T-helper 9 cell (primary cell): ENCODE results near the gene CCNO.

ENCODE experiments used
- DNase-seq: peaks from one replicate; pipeline ENCODE4 v3.0.0-alpha.2; 2020
- total RNA-seq, 2 donors: gene quantifications; one replicate each; lab custom pipeline; 2026; lab: John Stamatoyannopoulos, UW

Gene CCNO, protein sequence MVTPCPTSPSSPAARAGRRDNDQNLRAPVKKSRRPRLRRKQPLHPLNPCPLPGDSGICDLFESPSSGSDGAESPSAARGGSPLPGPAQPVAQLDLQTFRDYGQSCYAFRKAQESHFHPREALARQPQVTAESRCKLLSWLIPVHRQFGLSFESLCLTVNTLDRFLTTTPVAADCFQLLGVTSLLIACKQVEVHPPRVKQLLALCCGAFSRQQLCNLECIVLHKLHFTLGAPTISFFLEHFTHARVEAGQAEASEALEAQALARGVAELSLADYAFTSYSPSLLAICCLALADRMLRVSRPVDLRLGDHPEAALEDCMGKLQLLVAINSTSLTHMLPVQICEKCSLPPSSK
- 0 to 0.14 reads per million in 2 donors for total RNA-seq

DNA sequence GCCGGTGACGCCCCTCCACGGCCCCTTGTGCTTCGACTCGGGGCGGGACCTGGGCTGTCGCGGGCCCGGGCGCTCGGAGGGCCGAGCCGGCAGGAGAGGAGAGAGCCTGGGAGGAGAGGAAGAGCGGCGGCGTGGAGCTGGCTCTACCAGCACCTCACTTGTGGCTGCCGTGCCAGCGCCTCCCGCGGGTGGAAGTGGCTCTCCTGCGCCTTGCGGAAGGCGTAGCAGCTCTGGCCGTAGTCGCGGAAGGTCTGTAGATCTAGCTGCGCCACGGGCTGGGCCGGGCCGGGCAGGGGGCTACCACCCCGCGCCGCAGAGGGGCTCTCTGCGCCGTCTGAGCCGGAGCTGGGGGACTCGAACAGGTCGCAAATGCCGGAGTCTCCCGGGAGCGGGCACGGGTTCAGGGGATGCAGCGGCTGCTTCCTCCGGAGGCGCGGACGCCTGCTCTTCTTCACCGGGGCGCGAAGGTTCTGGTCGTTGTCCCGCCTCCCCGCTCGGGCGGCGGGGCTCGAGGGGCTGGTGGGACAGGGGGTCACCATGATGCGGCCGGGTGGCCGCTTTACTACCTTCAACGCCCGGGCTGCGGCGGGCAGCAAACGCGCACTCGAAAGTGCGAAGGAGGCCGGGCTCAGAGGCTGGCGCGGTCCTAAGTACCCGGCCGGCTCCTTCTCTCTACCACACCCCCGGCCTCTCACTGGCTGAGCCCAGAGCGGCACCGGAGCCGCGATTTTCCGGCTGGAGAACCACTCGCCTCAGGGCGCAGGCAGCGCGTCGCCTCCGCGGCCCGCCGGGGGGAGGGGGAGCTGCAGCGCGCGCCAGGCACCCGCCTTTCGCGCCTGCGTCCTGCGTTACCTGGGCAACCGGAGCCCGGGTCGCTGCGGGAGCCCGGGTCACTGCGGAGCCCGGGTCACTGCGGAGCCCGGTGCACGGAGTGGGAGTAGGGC is at the start of gene CCNO:
TSS of gene CCNO (minus strand) at position 624 of the 944 bp plus-strand sequence. CDS start at position 539, 85 bp downstream.
- DNase-seq = peak; percentile 47

DNA sequence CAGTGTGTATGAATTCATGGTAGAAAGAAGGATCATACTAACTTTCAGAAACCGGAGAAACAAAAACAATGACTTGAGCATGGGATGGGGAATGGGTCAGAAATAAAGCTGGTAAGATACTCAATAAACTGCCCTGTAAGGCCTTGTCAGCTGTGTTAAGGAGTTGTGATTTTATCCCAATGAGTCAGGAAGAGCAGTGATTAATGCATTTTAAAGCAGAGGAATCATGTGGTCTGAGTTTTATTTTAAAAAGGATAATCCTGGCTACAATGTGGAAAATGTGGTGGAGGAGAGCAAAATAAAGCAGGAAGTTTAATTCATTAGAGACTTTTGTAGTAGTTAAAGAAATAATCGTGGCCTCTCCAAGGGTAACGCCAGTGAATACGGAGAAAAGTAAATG is 45.4 kb upstream of the CCNO start:
- DNase-seq = no peak

DNA sequence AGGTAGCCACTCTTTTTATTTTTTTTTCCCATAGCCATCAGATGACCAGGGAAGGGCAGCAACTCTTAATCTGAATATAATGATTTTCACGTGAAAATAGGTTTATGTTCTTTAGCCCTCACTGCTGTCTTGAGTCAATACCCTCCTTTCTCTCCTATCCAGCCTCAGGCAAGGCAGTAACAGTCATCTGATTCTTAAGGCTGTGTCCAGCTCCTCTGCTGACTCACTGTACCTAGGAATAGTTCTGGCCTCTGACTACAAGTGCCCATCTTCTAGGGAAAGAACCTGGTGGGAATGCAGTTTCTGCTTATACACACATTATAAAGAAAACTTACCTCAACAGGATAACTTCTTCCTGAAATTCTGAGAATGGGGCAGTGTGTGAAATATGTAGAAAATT is 43.4 kb upstream of the CCNO start:
- no peak for DNase-seq

DNA sequence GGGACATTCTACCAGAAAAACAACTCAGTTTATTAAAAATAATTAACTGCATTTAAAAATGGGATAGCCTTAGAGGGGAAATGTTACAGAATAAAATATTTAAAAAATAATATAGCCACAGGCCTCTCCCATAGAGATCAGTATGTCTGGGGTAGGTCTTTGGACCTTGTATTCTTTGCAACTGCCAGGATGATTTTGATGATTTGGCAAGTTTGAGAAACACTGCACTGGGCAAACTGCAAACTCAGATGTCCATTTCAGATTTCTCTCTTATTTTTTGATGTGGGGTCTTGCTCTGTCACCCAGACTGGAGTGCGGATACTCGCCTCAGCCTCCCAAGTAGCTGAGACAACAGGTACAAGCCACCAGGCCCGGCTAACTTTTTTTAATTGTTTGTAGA is 24.9 kb upstream of the CCNO start:
- DNase-seq = no peak

DNA sequence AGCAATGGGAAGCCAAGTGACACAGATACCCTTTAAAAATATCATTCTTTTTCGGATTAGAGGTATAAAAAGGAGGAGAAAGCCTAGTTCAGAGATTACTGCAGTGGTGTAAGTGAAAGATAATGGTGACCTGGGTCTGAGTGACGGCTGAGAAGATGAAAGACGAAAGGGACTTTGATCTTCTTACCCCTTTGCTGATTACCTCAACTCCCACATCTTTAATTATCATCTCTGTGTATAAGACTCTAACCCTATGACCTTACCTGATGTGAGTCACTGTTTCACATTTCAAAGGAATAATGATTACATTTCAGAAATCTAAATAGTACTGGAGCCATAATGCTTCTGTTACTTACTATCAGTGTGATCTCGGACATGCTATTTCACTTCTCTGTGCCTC is 21.4 kb upstream of the CCNO start:
- no peak for DNase-seq

DNA sequence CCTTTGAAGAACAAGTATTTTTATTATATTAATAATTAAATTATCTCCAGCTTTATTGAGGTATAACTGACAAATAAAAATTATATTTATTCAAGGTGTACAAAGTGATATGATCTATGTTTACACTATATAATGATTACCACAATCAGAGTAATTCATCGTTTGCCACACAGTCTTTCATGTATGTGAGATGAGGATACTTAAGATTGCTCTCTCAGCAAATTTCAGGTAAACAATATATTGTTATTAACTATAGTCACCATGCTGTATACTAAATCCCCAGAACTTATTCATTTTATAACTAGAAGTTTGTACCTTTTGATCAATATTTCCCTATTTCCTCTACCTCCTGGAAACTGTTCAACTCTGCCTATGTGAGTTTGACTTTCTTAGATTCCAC is 16.7 kb upstream of the CCNO start:
- no peak for DNase-seq

DNA sequence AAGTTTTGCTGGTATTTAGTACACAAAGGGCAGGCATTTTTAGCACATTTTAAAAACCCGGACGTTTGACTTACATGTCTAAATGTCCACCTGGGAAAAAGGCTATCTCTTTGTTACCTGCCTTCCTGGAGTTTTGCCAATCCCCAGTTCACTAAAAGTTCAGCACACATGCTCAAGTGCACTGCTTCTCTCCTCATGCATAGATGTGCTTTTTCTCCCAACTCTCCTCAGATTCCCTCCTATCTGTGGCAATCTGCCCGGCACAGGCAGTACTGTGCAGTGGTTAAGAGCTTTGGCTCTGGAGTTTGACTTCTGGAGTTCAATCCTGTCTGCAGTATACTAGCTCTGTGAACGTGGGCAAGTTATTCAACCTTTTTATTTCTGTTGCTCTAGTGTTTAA is 8.3 kb upstream of the CCNO start:
- no peak for DNase-seq

DNA sequence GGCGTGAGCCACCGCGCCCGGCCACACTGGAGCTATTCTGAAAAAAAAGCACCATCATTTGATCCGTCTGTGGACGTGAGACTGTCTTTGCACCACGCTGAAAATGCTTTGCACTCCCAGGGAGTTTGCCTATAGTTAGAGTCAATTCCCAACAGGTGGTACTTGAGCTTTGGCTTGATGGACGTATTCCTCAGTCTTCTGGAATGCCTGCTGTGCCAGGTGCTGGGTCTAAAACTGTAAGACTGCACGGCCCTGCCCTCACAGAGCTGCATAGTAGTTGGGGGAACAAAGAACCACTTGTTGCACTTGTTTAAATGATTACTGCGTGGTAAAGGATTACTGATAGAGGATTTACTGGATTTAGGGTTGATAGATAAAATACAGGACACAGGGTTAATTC is 3.4 kb upstream of the CCNO start:
- no peak for DNase-seq

DNA sequence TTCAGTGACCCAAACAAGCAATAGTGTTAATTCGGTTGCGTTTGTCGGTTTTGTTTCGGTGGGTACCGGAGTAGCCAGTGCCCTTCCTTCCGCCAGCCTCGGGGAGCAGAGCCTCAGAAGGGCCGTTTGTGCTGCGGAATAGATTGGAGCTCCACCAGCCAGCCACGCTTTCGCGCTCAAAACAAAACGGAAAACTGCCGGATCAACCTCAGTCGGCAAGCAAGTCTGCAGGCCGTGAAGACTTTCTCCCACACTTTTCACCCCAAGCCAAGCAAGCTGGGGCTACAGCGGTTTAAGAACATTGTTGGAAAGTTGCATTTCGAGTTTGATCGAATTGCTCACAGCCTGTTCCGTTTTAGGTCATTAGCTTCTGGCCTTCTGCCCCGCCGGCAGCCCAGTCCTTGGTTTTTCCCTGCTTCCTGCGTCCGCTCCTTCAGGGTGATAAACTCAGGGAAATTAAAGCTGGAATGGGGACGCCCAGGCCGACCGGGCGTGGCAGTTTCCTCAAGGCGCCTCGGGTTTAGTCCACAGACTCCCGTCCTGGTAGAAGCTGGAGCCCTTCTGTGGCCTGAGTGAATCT is 803 bp upstream of the CCNO start:
- no peak for DNase-seq

DNA sequence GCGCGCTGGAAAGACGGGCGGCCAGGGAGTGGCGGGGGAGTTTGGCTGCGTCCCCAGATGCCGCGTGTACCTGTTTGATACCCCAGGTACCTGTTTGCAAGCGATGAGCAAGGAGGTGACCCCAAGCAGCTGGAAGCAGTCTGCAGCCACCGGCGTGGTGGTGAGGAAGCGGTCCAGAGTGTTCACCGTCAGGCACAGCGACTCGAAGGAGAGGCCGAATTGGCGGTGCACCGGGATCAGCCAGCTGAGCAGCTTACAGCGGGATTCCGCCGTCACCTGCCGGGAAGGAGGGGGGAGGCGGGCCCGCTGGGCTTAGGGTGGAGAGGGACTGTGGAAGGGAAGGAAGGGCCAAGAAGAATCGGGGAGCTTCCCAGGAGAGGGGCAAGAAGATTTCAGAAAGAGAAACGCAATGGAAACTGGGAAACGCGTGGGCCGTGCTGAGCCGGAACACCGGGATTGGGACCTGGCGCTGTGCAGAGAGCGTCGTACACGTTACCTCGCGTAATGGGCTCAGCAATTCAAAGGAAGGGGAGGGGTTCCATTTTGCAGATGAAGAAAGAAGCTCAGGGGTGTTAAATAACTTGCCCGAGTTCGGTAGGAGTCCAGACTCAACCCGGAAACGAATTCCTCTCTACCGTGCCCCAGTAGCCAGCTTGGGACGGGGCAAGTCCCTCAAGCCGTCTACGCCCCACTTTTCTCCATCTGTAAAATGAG is 980 bp downstream of the CCNO start:
- no peak for DNase-seq

DNA sequence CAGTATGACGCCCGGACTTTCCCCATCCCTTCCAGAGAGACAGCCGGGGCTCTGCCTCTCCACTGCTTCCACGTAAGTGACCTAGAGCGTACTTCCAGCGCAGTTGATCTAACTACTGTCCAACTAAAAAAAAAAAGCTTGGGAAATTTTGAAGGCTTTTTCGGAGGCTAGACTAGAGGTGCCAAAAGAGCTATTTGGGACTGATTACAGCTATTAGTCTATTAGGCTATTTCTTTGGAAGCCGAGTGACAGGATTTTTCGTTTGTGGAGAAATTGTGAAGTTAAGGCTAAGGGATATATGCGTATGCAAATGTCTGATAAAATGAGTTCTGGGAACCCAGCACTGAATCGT is 1.5 kb downstream of the CCNO start:
- no peak for DNase-seq

DNA sequence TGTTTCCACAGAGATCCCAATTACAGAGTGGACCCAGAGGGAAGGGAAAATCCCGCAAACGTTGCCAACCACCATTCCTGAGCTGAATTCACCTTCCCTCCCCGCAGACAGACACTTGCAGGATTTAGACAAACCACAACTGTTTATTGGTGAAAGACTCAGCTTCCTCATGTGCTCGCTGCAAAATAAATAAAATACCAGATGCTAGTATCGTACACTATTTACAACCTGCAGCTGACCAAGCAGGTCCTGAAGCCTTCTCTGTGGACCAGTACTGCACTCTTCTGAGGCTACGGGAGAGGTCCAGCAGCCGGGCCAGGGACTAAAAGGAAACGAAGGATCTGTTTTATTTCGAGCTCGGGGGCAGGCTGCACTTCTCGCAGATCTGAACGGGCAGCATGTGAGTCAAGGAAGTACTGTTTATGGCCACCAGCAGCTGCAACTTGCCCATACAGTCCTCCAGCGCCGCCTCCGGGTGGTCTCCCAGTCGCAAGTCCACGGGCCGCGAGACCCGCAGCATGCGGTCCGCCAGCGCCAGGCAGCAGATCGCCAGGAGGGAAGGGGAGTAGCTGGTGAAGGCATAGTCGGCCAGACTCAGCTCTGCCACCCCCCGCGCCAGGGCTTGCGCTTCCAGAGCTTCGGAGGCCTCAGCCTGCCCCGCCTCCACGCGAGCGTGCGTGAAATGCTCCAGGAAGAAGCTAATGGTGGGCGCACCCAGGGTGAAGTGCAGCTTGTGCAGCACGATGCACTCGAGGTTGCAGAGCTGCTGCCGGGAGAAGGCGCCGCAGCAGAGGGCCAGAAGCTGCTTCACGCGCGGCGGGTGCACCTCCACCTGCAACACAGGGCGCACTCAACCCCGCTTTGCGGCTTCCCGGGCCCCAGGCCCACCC is 2.1 kb downstream of the CCNO start:
- no peak for DNase-seq

DNA sequence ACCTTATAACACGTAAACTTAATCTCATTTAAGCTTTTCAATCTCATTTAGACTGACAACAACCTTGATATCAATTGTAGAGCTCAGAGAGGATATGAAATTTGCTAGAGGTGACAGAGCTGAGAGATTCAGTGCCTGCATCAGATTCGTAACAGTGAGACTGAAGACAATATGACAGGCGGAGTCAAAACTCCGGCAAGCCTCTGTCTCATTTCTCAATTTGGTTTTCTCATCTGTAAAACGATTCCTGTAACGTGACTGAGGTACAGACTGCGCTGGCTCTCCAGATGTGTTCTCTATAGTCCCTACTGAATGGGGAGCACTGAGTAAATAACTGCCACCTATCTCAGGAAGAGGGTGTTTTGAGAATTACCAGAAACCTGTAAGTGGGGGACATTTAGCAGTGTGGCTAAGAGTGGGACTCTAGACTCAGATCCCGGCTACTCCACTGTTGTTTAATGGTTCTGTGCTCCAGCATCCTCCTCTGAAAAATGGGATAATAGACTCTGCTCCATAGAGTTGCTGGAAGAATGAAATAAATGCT is 3.2 kb downstream of the CCNO start:
- DNase-seq = no peak

DNA sequence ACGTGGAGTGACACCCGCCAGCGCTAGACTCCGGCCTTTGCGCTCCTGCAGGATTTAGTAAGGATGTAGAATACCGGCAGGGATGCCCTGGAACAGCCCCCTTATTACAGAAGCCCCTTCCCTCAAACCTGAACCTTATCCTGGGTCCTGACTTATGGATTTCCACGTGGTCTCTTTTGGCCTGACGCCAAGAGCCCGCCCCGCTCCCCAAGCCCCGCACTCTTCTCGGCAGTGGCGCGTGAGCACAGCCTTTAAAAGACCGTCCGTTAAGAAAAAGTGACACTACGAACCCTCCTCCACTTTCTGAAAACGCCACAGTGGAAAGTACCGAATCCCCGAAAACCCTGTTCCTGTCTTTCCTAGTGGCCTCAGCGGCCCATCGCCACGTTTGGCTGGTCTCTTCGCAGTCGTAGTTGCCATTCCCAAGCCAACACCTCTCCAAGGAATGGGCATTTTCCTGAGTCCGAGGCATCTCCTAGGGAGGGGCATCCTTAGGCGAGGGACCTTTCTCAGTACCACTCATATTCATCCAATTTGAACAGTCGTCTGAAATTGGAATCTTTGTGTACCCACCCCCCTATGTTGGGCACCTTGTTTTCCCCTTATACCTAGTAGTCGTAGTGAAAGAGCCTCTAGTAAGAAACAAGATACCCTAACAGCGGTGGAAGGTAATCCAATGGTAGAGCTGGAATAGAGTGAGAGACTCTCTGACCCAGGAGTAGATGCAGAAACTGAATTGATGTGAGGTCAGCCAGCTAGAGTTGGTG is 5.6 kb downstream of the CCNO start:
- DNase-seq = no peak

DNA sequence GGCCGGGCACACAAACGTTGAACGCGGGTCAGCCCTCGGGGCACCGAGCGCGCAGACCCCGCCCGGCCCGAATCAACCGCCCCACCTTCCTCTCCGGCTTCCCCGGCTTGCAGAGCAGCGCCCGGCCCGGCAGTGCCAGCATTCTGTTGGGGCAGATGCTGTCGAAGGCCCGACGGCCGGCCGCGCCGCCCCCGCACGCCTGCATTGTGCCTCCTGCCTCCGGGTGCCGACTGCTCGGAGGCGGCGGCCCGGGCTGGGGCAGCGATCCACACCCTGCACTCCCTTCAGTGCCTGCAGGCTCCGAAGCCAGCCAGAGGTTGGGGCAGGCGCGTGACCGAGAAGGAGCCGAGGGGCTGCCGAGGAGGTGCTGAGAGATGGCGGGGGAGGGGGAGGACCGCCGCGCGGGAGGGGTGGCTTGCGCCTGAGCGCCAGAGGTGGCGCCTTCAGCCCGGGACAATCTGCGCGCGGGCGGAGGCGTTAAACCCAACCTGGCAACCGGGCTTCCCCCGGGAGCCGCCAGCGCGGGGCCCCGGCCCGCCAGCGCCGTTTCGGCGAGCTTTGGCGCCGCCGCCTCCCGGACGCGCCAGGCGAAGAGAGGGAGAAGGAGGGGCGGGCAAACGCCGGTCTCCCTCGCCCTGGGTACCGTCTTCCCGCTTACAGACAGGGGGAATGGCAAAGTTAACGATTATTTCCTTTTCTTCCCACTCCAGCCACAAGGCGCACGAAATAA is 6.3 kb downstream of the CCNO start, which contains the start of gene MCIDAS:
TSS of gene MCIDAS (minus strand) at position 382 of the 730 bp plus-strand sequence. CDS start at position 205, 177 bp downstream.
- DNase-seq = peak; percentile 25

DNA sequence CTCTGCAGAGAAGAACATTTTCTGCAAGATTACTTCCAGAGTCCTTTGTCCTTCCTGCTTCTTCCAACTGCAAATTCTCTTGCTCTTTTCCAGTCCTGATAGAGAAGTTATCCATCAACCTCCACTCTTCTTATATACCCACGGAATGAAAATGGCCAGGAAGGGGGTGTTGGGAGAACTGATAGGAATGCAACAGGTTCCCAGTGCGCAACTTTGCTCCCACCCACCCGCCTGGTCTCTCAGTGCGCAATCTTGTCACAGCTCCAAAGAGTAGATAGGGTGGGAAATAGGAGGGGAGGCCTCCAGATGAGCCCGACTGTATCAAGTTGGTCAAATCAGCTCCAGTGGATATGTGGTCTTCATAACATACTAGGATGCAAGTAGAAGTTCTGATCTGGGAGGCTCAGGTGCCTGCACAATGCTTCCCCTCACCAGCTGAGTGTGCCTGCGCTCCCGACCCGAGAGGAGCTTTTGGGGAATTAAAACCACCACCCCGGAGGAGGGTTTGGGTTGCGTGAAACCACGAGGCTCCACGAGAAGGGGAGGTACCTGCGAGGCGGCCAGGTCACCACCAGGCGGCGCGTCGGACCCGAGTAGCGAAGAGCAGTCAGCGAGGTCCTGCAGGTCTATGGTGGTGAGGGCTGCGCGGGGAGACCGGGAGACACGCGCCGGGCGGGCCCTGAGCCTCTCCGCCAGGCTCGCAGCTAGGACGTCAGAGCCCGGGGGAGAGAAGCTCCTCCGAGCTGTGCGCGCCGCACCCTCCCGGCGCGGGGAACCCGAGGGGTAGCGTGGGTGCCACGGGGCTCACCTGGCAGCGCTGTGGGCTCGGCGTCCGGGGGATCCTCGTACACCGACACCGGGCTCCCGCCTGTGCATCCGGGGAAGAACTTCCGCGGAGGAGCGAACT is 7.1 kb downstream of the CCNO start:
- no peak for DNase-seq

DNA sequence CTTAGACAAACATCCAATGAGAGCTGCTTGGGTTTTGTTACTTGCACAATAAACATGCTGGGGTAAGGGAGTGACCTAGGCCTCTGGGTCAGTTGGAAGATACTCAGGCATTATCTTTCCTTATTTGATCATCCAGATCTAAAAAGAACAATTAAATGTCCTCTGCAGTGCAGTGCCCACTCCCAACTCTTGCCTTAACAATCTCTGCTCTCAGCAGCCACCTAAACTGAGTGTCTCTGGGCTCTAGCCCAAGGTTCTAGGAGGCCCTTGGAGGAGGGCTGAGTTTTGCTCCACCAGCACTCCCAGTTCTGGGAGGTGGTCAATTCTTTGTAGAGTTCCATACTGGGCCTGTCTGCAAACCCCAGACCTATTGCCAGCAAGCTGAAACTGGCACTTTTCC is 8.1 kb downstream of the CCNO start:
- no peak for DNase-seq

DNA sequence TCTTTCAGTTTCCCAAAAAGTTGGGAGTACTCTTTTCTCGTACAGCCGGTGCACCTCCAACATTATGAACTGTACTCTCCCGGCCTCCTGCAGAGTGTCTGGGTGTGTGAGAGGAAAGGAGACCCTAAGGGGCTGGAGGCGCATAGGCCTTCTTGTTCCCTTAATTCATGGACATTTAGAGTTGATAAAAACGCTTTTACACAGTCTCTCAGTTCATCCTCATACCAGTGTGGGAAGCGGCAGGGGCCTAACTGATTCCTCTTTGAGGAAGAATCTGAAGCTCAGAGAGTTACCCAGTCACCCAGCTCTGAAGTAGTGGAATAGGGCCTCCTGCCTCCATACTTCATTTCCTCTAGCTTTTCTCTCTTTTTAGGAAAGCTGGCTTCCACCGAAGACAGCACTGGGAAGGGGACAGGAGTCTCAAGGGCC is 9.6 kb downstream of the CCNO start:
- DNase-seq = no peak
